Choroid plexus epithelial cell (primary cell): ENCODE measurements around the gene BRINP2.
A peak's percentile ranks its signal among the peaks of the same experiment; 100 is the strongest.
"Not testable (repeated sequence)": the region's sequence is repeated elsewhere in the genome, so short reads cannot be mapped to it uniquely, and the experiment has no call there.

Source experiments
- DNase-seq: peaks from one replicate; pipeline ENCODE4 v3.0.0-alpha.2; 2010; ENCODE audit warnings: low read depth
- H3K4me3 ChIP-seq: 2 replicates; pipeline ENCODE4 v1.5.1; 2011; ENCODE audit warnings: low read depth, mild to moderate bottlenecking, control low read depth, low read length, moderate library complexity
- CTCF ChIP-seq: conservative IDR thresholded peaks from 2 replicates; pipeline ENCODE4 v1.5.1; 2011; ENCODE audit warnings: low read depth, mild to moderate bottlenecking, control low read depth, inconsistent platforms, low read length, moderate library complexity

The BRINP2 gene

DNA sequence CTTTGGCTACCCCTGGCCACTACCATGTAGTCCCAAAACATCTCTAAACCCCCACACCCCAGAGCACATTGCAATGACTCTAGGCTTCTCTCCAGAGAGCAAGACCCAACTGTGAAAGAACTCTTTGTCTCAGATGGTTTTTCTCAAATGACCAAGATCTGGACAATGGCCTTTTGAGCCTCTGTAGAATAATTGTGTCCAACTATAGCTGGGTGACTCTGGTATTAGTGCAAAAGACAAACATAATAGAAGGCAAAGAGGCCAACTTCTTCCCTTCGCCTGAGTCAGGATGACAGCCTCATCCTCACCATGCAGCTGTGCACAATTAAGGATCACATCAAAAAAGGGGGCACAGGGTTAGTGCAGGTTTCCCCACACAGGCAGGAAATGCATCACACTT lies 139.6 kb downstream of the BRINP2 start:
- TF ChIP-seq CTCF: no peak
- H3K4me3 ChIP-seq: no peak overlapping the region
- DNase-seq: no peak

DNA sequence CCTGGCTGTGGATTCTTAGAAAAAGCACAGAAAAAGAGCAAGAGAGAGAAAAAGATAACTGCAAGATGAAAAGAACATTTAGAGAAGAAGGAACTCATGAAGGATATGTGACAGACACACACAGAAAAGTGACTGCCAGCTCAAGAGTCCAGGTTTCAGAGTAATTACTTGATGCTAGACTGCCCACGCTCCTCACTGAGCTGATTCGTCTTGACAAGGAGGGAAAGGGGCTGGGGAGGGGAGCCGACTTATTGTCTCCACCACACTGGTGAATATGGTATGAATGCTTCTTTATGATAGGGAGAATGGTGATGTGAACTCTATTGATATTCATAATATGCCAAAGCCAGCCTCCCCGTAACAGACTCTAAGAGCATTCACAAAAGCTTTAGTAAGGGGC lies 140.4 kb downstream of the BRINP2 start:
- TF ChIP-seq CTCF: no peak
- no peak for DNase-seq
- H3K4me3 ChIP-seq: no peak overlapping the region

GRCh38 chr1:177311586-177311985 lies 140.8 kb downstream of the BRINP2 start:
- TF ChIP-seq CTCF: no peak
- H3K4me3 ChIP-seq: no peak overlapping the region
- no peak for DNase-seq

DNA sequence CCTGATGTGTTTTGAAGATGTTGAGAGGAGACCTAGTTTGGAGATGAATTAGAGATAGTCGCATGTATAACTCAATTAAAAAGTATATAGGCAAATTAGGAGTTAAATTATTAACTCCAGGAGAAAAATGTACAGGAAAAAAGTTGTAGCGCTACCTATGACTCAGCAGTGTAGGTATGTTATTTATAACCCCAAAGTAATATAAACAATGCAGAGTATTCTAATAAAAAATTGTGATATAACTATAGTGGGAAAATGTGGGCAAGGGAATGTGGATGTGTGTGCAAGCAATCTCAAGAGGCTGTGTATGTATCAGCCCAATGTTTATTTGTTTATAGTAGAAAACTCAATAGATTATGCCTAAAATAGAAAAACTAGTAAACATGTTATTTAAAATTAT lies 144.5 kb downstream of the BRINP2 start:
- TF ChIP-seq CTCF: no peak
- H3K4me3 ChIP-seq: no peak overlapping the region
- no peak for DNase-seq

GRCh38 chr1:177315761-177316160 lies 145.0 kb downstream of the BRINP2 start:
- H3K4me3 ChIP-seq: no peak overlapping the region
- no peak for DNase-seq
- TF ChIP-seq CTCF: no peak

DNA sequence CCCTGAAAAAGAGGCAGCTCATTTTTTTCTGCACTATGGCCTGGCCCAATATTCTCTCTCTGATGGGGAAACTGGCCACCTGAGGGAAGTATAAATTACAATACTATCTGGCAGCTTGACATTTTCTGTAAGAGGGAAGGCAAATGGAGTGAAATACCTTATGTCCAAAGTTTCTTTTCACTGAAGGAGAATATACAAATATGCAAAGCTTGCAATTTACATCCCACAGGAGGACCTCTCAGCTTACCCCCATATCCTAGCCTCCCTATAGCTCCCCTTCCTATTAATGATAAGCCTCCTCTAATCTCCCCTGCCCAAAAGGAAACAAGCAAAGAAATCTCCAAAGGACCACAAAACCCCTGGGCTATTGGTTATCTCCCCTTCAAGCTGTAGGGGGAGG lies 150.7 kb downstream of the BRINP2 start:
- not testable (repeated sequence) for H3K4me3 ChIP-seq, DNase-seq

DNA sequence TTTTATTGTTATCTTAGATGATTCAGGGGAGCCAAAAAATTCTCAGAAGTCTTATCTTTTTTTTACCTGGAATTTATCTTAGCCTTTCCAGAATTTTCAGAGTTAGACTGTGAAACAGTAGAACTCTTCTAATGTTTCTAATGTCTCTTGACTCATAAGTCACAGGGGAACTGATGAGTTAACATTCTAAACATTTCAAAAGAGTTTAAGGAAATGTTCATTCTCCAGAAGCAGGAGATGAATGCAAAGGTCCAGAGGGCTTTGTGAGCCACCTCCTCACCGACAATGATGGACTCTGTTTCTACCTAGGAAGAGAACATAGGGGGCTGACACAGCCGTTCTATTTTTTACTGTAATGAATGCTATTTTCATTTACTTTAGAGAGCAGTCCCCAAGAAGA lies 157.5 kb downstream of the BRINP2 start:
- TF ChIP-seq CTCF: no peak
- peak; percentile 16 for DNase-seq
- no peak overlapping the region for H3K4me3 ChIP-seq

DNA sequence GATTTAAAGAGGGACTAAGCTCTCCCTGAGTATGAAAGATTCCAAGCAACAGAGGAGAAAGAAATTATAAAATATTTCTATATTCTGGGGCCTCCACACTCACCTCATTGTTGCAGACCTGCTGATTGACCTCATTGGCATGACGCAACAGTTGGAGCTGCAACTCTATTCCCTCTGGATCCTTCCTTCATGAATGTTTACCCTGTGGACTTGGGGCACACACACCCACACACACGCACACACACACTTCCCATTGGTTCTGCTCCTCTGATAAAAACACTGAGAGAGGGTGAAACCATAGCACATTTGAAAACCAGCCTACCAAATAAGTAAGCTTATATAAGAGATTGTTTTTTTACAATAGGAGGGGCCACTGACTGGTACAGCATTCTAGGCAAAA lies 159.1 kb downstream of the BRINP2 start:
- no peak for TF ChIP-seq CTCF
- H3K4me3 ChIP-seq: no peak overlapping the region
- DNase-seq: no peak
